ENCODE measurements around the gene VSTM1.
"Not testable (repeated sequence)": the region's sequence is repeated elsewhere in the genome, so short reads cannot be mapped to it uniquely, and the experiment has no call there.

The VSTM1 gene

DNA sequence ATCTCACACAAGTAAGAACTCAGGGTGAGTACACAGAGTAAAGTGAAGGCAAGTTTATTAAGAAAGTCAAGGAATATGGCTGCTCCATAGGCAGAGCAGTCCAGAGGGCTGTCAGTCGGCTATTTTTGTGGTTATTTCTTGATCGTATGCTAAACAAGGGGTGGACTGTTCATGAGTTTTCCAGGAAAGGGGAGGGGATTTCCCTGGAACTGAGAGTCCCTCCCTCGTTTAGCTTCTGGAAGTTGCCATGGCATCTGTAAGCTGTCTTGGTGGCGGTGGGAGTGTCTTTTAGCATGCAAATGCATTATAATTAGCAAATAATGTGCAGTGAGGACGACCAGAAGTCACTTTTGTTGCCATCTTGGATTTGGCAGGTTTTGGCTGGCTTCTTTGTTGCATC is 5.8 kb upstream of the VSTM1 start:
- DNase-seq, result no peak

- DNase-seq, result no peak
These were observed 1.1 kb downstream of the VSTM1 start for GRCh38 chr19:54062643-54063042.

GRCh38 chr19:54047616-54048015 is 16.1 kb downstream of the VSTM1 start:
- no peak for DNase-seq

DNA sequence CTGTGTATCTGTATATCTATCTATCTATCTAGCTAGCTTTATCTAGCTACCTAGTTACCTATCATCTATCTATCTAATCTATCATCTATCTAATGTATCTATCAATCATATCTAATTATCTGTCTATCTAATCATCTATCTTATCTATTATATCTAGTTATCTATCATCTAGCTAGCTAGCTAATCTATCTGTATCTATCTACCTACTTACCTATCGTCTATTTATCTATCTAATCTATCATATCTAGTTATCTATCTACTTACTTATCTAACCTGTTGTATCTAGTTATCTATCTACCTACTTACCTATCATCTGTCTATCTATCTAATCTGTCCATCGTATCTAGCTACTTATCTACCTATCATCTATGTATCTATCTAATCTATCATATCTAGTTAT is 17.9 kb downstream of the VSTM1 start:
- DNase-seq, result no peak

DNA sequence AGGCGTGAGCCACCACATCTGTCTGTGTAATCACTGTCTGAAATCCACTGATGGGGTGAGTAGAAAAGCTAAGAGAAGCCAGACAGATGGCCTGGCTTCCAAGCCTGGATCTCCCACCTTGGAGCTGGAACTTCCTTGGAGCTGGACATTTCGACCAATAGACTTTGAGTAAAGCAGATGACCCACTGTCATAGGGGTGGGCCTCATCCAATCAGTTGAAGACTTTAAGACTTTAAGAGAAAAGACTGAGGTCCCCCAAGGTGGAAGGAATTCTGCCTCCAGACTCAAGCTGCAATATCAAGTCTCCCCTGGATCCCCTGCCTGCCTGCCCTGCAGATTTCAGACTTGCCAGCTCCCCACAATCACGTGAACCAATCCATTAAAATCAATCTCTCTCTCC is 20.7 kb downstream of the VSTM1 start:
- no peak for DNase-seq

DNA sequence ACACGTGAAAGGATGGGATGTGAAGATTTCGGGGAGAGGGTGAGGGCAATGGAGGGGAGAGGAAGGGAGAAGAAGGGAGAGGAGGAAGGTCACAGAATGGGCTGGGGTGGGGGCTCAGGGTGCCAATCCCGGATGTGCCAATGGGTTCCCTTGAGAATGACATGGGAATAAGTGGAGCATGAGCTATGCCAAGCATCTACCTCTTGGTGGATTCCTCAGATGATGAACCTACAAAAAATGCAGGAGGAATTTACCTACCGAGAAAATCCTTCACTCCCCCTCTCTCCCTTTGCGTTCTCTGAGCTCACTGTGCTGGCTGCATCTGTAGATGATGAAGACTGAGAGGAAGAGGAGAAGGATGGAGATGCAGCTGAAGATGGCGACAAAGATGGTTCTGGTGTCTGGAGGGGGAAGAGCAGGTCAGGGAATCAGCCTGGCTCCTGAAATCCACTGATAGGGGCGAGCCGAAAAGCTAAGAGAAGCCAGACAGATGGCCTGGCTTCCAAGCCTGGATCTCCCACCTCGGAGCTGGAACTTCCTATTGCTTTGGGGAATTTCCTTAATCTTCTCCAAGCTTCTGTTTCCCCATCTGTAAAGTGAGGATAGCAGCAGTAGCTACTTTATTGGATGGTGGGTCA is 21.6 kb downstream of the VSTM1 start:
- DNase-seq, result no peak

GRCh38 chr19:54040003-54040402 is 23.7 kb downstream of the VSTM1 start:
- no peak for DNase-seq

- not testable (repeated sequence) for DNase-seq
These were observed 27.2 kb downstream of the VSTM1 start for GRCh38 chr19:54036542-54036941.

GRCh38 chr19:54035215-54036178 is 28.2 kb downstream of the VSTM1 start:
- no peak for DNase-seq

DNA sequence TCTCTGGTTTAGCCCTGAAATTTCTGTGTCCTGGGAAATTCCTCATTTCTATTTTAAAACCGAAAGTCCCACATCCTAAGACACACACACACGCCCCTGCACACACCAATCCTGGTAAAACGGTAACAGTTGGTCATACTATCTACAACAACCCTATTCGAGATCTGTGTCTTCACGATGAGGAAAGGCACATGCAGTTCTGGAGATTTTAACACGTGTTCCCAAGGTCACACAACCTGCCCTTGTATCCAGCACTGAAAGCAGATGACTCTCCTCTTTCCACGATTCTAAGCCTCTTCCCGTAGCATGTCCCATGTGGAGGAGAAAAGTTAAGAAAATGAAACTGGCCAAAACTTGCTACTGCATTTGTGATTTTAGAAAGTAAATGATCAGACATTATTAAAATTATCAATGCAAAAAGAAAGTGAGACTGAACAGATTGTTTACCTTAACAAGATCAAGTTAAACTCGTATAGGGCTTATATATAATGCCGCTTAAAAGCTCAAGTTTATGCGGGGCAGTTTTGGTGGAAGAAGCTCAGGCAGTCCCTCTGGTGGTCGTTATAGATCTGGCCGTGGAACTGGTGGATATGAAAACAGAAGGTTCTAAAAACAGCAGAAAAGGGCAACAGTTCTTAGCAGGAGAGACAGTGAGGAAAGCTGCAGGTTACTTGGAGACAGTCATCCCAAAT is 32.7 kb downstream of the VSTM1 start:
- DNase-seq, result no peak

- no peak for DNase-seq
These were observed 33.7 kb downstream of the VSTM1 start for GRCh38 chr19:54029930-54030490.

DNA sequence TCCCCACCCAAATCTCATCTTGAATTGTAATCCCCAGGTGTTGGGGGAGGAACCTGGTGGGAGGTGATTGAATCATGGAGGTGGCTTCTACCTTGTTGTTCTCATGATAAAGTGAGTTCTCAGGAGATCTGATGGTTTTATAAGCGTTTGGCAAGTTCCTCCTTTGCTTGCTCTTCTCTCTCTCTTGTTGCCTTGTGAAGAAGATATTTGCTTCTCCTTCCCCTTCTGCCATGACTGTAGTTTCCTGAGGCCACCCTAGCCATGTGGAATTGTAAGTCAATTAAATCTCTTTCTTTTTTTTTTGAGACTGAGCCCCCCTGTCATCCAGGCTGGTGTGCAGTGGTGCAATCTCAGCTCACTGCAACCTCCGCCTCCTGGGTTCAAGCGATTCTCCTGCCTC is 34.4 kb downstream of the VSTM1 start:
- DNase-seq, result no peak

DNA sequence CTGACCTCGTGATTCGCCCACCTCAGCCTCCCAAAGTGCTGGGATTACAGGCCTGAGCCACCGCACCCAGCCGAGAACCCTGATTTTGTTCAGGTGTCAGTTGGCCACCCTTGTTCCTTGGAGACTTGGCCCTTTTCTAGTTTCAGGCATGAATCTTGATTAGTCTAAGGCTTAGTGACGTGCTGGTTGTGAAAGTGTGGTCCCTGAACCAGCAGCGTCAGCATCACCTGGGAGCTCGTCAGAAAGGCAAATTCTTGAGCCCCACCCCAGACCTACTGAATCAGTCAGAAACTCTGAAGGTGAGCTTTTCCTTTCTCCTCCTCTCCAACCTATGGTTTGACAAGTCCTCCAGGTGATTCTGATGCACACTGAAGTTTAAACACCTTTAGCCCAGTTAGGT is 37.0 kb downstream of the VSTM1 start:
- DNase-seq, result no peak

GRCh38 chr19:54024660-54025059 is 39.0 kb downstream of the VSTM1 start:
- no peak for DNase-seq

DNA sequence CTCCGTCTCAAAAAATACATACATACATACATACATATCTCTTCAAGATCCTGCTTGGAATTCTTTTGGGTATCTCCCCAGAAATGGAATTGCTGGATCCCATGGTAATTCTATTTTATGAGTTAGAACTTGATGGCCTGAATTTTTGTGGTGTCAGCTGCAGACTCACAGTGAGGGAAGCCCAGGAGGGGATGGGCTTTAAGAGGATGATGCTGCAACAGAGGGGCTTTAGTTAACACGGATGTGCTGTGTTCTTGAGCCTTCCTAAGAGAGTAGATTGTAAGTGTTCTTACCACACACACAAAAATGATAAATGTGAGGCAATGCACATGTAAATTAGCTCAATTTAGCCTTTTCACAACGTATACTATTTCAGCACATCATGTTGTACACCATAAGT is 40.5 kb downstream of the VSTM1 start:
- DNase-seq, result no peak

- no peak for DNase-seq
These were observed 41.8 kb downstream of the VSTM1 start for GRCh38 chr19:54021932-54022331.

GRCh38 chr19:54021363-54021762 is 42.3 kb downstream of the VSTM1 start:
- no peak for DNase-seq

GRCh38 chr19:54017261-54017660 is 46.4 kb downstream of the VSTM1 start:
- no peak for DNase-seq

- no peak for DNase-seq
These were observed 48.7 kb downstream of the VSTM1 start for GRCh38 chr19:54014920-54015560.

DNA sequence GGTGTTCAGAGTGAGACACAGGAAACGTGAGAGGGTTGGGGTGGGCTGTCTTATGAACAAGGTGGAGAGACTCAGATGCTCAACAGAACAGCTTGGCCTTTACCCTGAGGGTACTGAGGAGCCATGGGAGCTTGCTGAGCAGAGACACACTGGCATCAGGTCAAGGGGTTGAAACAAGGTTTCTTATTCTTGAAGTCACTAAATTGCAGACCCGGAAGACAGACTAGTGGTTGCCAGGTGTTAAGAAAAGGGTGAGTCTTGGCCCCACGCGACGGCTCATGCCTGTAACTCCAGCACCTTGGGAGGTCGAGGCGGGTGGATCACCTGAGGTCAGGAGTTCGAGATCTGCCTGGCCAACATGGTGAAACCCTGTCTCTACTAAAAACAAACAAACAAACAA is 49.8 kb downstream of the VSTM1 start:
- DNase-seq, result no peak

DNA sequence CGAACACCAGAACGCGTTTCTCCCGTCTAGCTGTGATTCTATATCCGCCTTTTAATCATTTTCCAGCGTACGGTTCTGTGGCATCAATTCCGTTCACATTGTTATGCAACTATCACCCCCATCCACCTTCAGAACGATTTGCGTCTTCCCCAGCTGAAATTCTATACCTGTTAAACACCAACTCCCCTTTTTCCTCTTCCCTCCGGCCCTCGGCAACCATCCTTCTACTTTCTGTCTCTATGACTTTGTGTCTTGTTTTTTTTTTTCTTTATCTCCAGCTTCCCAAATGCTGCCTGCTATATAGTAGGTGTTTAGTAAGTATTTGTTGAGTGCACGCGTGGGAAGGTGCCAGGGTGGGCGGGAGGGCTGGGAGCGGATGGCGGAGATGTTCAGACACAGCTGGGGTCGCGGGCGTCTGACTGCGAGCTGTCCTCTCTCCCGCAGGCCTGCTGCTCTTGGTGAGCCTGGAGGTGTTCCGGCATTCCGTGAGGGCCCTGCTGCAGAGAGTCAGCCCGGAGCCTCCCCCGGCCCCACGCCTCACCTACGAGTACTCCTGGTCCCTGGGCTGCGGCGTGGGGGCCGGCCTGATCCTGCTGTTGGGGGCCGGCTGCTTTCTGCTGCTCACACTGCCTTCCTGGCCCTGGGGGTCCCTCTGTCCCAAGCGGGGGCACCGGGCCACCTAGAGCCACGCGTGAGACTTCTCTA is 52.0 kb downstream of the VSTM1 start:
- DNase-seq, result no peak

GRCh38 chr19:54010474-54010873 is 53.2 kb downstream of the VSTM1 start:
- no peak for DNase-seq

Data from right forelimb (tissue), 1 donor.